Myocyte (in vitro differentiated cells): ENCODE measurements around the gene PIK3IP1. TPM values are rescaled to one million over a fixed set of nuclear protein-coding genes. Genes with fewer than 3 reads are reported as not detected.

ENCODE experiments used
- total RNA-seq: library from RNA; depleted of rRNA; stranded (reverse); fragments of >200 nt; gene quantifications from 2 replicates; pipeline ENCODE4 v1.2.3, GENCODE V29; 2014

The PIK3IP1 gene
- total RNA-seq, 1 donor from 2014 or later = 10.9 TPM

Other genes with a start within 250 kb of the PIK3IP1 start
- gene SMTN, start 211.2 kb downstream of the PIK3IP1 start, total RNA-seq = 210 and 293 TPM in 2 replicates
- gene SELENOM, start 184.9 kb downstream of the PIK3IP1 start, total RNA-seq = 223 and 238 TPM in 2 replicates
- gene INPP5J, start 169.5 kb downstream of the PIK3IP1 start, total RNA-seq = 0.40 and 0.57 TPM in 2 replicates
- 0.21 and 1.7 TPM in 2 replicates for gene PLA2G3, start 152.0 kb downstream of the PIK3IP1 start, total RNA-seq
- 26.6 and 30.3 TPM in 2 replicates for gene RNF185, start 132.3 kb downstream of the PIK3IP1 start, total RNA-seq
- gene LIMK2, start 80.2 kb downstream of the PIK3IP1 start, total RNA-seq = 67.3 and 97.7 TPM in 2 replicates
- gene PATZ1, start 53.9 kb upstream of the PIK3IP1 start, total RNA-seq = 8.8 and 11.6 TPM in 2 replicates
- 101 and 143 TPM in 2 replicates for gene DRG1, start 107.1 kb upstream of the PIK3IP1 start, total RNA-seq
- gene EIF4ENIF1, start 197.4 kb upstream of the PIK3IP1 start, total RNA-seq = 12.6 and 13.8 TPM in 2 replicates
- gene SFI1, start 204.0 kb upstream of the PIK3IP1 start, total RNA-seq = 3.9 and 4.0 TPM in 2 replicates